GM18870 (cell line): ENCODE data around the gene IRF6.
"Not testable (repeated sequence)": the region's sequence is repeated elsewhere in the genome, so short reads cannot be mapped to it uniquely, and the experiment has no call there.

Experiments used
- ATAC-seq: cut with Tn5 transposase; IDR thresholded peaks from one replicate; pipeline ENCODE4 v1.9.1; 2021; ENCODE audit warnings: moderate library complexity; ENCODE audit not compliant: unreplicated experiment

The IRF6 gene

DNA sequence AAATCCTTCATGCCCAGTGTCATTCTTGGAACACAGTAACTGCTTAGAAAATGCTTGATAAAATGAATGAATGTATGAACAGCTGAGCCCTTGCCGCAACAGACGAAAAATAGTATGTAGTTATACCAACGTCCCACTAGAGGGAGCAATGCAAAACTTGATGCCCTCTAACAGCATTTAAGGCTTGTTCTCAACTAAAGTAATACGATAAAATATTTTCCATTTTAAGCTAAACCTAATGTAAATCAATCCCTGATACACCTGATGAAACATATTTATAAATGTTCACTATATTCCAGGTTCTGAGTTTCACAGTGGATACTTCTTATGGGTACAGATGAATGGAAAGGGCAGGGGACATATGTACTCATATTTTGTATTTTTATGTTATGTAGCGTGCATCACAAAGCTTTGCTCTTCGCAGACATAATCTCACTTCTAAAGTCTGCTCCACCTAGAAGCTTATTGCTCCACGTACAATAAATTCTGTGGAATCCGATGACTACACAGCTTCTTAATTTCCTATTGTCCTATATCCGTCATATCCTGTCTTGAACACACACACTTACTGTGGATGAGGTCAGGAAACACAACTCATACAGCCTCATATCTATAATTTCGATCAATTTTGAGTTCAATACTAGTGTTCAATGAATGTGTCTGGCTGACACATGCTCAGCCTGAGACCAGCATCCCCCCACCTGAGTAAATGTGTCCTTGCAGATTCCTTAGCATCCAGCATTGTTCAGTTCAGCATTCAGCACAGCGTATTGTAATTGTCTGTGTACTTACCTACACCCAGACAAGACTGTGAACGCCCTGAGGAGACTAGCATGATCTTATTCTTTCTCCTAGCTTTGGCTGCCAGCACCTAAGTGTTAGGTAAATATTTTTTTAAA lies 17.4 kb upstream of the IRF6 start:
- peak; percentile 49 for ATAC-seq

DNA sequence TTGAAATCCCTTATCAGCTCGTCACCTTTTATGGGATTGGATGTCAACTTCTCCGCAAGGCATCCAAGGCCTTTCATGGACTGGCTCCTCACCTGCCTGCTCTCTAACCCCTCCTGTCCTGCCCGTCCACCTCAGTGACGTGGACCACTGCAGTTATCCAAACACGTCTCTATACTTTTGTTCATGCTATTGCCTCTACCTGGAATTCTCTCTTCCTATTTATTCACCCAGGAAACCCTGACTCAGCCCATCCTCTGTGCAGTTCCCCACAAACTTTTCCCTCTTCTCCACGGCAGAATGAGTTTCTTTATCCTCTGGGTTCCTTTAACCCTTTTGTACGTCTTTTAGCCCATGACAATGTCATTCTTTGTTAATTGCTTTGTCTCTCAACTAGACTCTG lies 16.8 kb upstream of the IRF6 start:
- ATAC-seq: no peak

DNA sequence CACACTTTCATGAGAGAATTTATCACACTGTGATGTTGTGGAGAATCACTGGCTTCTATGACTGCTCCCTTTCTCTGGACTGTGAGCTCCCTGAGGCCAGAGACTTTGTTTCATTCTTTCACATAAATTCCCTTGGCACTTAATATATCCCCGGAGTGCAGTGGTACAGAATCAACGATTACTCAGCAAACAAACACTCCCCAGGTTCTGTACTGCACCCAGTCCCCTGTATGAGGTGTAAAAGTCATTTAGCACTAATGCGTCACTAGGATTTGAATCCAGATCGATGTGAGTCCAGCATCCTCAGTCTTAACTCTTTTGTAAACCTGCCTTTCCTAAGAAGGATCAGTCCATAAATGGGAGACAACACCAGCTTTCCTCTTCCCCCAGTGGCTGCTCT lies 15.0 kb upstream of the IRF6 start:
- no peak for ATAC-seq

DNA sequence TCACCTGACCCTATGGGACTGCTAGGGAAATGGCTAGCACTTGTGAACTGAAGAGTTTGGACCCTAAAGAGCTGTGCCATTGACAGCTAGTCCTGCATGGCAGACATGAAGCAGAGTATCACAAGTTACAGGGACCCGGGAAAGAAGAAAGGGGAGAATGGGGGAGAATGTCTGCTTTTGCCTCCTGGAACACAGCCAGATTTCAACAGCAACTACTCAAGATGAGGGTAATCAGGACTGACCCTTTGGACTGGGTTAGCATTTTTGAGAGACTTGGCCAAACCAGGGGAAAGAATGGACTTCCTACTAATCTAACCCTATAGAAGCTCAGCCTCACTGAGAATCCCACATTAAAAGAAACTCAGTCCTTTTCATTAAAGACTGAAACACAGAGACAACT lies 13.1 kb upstream of the IRF6 start:
- ATAC-seq: no peak

DNA sequence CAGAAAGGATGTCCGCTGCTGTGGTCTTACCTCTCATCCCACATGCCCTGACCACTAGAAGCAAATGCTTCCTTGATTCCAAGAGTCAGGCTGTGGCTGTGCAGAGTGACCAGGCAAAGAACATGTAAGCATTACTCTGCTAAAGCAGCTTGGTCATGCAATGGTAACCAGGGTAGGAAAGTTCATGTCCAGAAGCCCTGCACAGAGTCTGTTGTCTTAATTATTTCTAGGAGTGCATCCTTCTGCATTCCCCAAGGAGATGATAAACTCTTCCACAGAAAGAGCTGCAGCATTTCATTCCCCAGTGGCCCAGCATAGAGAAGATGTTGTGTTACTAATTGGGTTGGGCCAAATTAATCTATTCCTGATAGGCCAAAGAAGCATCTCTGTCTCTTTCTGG lies 11.7 kb upstream of the IRF6 start:
- ATAC-seq: no peak

DNA sequence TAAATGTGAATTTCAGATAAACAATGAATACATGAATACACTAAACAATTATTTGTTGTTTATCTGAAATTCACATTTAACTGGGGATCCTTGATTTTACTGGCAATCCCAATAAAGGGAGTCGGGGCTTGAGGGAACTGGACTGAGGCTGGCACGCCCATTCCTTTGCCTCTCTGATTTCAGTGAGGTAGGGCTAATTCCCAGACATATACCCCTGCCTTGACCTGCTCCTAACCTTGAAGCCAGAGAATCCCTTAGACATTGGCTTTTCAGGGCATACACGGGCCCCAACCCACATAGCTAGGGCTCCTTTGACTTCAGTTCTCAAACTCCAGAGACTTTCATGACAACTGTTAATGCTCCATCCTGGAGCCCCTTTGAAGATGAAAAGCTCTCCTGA lies 11.0 kb upstream of the IRF6 start:
- no peak for ATAC-seq

DNA sequence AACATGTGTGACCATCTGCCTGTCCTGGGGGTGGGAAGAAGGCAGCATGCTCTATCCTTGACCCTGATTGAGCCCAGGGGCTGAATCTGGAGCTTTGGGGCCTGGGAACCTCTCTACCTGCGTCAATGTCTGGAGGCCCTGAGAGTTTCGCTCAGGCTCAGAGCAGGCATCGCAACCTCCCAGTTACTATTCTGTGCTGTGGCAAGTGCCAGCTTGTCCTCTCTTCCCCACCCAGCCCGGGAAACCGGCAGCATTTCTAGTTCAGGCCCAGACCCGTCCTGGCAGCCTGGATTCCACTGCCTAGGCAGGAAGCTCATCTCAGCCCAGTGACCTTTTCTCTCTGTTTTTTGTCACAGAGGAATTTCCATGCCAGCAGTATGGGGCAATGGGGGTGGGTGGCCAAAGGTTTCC lies 10.0 kb upstream of the IRF6 start:
- no peak for ATAC-seq

DNA sequence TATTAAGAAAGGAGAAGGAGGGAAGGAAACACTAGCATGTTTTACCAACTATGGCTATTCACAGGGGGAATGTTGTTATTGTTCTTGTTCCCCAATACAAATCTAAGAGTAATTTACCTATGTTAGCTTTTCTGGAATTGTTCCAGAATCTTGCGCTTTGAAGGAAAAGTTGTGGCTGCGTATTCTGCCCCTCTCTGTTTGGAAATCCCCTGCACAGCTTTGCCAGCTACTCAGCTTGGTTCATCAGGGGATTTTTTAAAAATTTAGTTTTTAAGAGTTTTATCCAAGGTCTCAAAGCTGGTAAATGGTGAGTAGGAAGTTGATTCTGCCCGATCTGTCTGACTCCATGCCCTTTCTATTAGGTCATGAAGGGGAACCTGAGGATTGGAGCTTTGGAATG lies 9.5 kb upstream of the IRF6 start:
- no peak for ATAC-seq

DNA sequence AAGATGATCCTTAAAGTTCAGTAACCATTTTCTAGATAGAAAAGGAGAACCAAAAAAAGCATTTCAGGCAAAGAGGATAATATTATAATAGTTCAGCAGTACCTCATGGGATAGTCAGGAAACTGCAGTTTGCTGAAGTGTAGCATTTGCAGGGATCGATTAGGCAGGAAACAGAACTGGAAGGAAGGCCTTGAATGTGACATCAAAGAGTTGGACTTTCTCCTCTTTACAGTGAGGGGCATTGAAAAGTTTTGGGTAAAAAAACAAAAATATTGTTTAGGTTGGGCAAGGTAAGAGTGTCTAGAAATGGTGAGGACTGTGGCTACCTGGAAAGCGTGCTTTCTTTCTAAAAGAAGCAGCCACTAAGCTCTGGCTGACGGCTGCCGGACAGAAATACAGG lies 8.0 kb upstream of the IRF6 start:
- no peak for ATAC-seq

DNA sequence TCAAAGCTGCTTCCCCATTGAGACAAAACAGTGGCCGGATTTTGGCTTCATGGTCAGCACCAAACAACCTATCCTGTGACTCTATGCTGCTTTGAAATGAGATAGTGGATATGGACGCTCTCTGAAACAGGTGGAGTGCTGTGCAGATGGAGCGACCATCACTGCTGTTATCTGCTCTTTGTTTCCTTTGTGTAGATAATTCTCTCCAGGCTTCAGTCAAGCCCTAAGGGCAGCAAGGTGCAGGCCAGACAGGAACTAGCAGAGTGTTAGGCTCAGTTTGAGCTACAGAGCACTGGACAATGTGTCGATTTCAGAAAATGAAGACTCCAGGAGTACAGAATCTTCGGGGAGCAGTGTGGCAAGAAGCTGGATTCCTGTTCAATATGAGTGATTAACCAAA lies 4.8 kb upstream of the IRF6 start:
- no peak for ATAC-seq

DNA sequence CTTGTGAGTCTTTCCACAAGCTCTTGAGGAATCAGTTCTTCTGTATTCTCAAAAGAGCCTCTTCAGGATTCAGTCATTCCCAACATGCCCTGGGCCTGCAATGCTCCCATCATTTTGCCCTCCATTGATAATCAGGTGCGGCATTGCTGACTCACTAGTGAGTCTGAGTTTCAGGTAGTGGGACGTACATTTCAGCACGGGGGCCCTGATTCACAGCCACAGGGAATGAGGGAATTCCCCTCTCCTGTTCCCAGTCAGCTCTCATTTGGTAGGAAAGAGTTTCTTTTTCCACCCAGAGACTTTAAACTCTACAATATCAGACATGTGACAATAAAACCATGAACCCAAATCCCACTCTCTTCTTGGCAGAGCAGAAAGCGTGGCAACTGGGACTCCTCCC lies 3.7 kb upstream of the IRF6 start:
- no peak for ATAC-seq

DNA sequence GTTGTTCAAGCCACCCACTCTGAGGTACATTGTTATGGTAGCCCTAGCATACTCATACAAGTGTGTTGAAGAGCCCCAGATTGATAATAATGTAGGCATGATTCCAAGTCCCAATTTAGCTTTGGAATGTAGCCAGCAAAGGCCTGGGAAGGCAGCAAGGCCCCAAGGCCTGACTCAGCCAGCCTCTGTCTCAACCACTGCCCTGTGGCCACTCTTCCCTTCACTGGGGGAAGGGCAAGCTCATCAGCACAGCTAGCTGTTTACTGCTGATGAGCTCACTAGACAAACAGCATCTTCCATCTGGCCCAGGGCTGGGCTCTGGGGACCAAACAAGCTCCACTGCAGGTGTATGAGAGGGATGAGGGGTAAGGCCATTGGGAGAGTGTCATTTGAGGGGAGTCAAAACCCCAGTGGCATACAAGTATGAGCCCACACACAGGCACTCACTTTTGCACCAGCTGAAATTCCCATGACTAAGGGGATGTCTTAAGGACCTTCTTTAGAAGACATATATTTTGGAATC lies 2.2 kb upstream of the IRF6 start:
- ATAC-seq: no peak

DNA sequence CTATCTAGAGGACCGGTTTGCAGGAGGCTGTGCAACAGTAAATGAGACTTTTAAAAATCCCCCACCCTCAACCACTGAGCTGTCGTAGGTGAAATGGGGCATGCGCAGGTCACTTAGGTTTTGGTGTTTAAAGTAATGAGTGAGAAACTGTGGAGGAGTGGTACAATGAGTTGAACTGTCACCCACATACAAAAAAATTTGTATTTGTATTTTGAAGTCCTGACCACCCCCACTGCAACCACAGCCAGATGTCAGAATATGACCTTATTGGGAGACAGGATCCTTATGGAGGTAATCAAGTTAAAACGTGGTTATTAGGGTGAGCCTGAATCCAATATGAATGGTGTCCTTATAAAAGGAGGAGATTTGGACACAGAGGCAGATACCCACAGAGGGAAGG lies 1.6 kb upstream of the IRF6 start:
- ATAC-seq: no peak

DNA sequence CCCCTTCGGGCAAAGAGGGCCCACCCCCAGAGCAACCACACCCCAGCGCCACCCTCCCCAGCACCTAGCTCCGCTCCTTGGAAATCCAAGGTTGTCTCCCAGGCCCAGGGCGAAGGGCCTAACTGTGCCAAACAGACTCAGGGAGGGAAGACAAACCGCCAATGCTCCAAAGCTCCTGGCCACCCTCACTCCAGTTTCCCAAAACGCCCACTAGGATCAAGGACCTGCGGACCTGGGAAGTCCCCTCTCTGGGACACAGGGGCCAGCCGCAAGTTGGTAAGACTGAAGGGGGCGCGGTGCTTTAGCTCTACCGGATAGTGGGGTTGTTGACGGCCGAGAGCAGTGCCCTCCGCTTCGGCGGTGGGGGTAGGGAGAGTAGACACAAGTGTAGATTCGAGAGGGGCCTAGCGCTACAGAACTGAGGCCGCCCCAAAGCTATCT lies 581 bp downstream of the IRF6 start:
- ATAC-seq: no peak

DNA sequence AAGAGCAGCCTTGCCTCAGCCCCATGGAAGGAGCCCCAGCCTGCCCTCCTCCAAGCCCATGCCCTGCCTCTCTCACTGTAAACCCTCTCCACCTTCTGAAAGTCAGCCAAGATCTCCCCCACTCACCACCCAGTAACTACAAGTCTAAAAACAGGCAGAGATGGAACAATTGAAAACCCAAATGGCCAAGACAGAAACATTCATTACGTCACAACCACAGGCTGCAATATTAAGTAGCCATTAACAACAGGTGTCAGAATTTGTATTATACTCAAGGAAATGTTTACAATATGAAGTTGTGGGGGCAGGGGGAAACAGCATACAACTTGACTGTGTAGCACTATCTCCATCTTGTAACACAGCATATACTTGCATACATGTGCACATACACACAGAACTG lies 2.4 kb downstream of the IRF6 start:
- no peak for ATAC-seq

DNA sequence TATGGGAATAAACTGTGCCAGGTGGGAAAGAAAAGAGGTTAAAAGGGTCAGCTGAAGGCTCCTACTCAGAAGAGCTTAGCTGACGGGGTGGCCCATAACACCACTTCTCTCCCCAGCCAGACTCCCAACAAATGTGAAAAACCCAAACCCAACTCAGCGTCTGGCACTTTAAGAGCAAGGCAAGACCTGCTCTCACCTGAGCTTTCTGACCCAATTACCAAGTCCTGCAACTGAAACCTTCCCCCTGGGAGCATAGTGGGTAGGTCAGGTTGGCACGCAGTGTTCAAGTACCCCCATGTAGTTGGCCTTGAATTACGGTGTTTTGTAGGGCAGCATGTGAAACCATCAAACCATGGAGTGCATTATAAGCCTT lies 3.2 kb downstream of the IRF6 start:
- no peak for ATAC-seq

DNA sequence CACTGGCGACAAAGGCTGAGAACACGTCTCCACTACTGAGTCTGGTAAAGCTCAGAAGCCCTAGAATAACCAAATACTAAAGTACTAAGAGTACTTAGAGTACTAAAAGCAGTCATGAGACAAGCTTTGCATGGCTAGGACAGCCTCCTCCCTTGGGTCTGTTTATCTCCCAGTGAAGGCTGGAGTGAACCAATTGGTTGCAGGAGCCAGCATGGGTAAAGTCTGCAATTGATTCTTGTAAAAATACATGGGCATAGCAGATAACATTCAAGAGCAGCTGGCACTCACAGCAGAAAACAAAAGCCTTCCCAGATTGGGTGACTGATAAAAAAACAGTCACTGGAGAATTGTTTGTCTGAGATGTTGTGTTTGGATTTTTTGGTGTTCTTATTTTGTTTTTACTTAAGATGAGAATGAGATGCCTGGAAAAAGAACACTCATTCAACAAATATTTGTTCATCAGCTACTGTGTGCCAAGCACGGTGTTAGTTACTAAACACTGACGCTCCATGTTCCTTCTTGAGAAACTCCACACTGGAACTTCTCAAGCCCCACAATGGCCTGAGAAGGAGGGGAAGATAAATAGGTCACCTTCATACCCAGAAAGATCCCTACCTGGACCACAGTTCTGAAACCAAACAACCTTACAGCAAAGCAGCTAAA lies 3.7 kb downstream of the IRF6 start:
- ATAC-seq: no peak

DNA sequence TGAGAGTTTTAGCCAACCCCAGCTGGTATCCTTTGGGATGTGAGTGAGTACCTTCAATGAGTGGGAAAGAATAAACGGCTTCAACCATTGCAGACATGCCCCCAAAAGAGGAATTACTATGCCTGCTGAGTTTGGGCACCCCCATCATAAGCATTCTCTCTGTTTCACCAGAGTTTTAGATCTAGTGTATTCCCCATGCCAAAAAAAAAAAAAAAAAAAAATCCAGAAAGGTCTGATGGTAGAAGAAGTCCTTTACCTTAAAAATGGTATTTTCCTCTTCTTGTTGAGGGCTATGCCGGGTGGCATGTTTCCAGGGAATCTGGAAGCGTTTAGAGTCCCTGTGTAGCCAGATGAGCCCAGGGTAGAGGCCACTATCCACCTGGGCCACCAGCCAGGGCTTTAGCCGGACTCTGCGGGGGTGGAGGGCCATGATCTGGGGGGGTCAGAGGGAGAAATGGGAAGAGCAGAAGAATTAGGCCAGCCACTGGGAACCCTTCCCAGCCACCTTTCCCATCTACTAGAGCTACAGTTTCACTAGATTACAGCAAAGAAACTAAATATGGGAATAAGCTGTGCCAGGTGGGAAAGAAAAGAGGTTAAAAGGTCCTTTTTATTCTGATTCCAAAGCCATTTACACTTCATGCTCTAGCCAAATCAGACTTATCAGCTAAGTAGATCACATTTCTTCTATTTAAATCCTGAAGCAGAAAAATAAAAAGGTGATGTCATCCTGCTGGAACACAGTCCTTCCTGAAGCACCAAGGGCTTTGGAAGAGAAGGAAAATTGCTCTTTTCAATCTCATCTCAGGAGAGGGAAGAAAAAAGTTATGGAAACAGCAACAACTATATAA lies 4.7 kb downstream of the IRF6 start:
- ATAC-seq: no peak

DNA sequence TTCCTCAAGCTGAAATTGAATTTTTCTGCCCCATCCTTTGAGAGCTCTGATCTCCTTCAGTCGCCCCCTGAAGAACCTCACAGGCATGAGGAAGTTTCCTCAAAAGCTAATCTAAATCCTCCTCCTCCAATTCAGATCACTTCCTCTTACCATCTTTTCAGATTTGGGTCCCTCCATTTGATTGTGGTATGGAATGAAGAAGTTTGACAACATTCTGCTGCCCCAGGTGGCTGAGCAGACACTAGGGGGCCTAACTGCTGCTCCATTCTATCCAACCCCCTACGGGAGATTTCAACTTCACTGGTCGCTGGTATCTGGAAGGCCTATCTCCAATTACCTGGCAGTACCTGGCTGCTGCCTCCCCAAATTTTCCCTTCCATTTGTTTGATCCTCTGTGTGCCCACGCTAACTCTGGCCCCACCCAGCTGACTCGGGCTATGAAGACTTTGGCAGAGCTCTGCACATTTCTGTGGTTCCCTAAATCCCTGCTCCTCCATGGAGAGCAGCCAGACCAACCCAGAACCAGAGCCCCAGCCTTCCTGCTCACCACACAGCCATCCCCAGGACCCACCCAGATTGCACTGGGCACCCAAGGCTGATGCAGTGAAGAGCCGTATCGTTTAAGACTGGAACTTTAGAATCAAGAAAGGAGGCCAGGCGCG lies 7.8 kb downstream of the IRF6 start:
- no peak for ATAC-seq

DNA sequence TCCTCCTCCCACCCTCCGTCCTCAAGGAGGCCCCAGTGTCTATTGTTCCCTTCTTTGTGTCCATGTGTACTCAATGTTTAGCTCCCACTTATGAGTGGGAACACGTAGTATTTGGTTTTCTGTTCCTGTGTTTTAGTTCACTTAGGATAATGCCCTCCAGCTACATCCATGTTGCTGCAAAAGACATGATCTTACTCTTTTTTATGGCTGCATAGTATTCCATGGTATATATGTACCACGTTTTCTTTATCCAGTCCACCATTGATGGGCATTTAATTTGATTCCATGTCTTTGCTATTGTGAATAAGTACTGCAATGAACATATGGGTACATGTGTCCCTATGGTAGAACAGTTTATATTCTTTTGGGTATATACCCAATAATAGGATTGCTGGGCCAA lies 12.2 kb downstream of the IRF6 start:
- not testable (repeated sequence) for ATAC-seq

DNA sequence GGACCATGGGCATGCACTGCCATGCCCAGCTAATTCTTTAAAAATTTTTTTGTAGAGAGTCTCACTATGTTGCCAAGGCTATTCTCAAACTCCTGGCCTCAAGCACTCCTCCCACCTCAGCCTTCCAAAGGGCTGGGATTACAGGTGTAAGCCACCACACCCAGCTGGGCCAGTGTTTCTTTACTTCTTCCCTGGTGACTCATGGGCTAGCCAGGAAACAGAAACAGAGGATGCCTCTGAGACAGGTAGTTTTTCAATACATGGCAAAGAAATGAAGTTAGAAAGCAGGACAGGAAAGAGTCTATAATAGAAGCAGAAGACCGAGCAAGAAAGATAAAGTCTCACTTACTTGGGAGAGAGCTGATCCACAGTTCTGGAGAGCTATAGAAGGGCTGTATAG lies 14.0 kb downstream of the IRF6 start:
- ATAC-seq: no peak
